H1 (cell line): ENCODE measurements around the gene ANGPTL2. TPM values are rescaled to one million over a fixed set of nuclear protein-coding genes. Genes with fewer than 3 reads are reported as not detected.

Experiments used
- CTCF ChIA-PET: fragments of 300-600 bp; sonication (Branson Sonifier 250); formaldehyde crosslinking; loops from one replicate; lab custom pipeline; 2021; ENCODE audit not compliant: partially characterized antibody; lab: Charles Lee
- POLR2A ChIA-PET: fragments of 300-600 bp; sonication (Branson Sonifier 250); formaldehyde crosslinking; loops from one replicate; lab custom pipeline; 2021; ENCODE audit warnings: inconsistent platforms; ENCODE audit not compliant: partially characterized antibody; lab: Charles Lee
- DNase-seq, 2 experiments: peaks; one replicate each; pipeline versions ENCODE4 v3.0.0 to v3.0.0-alpha.2; 2010 to 2022; ENCODE audit warnings: low spot score in 2 of 2, low read depth in 1 of 2, mixed read lengths in 1 of 2
- FAIRE-seq: peaks from 2 replicates; lab custom pipeline; 2011; peaks lifted over from hg19 to GRCh38; lab: Jason Lieb, UNC
- H2AFZ ChIP-seq: 2 replicates; pipeline ENCODE4 v1.8.1; 2012; ENCODE audit warnings: low read length, inconsistent platforms
- H2AK5ac ChIP-seq: 2 replicates; pipeline ENCODE4 v1.6.1; 2013; ENCODE audit warnings: low read depth, low read length
- H2BK120ac ChIP-seq: replicated peaks from 2 replicates; pipeline ENCODE3; 2013; ENCODE audit warnings: low read depth, low read length, inconsistent platforms
- H2BK12ac ChIP-seq: 2 replicates; pipeline ENCODE4 v1.6.1; 2013; ENCODE audit warnings: low read depth, low read length
- H2BK15ac ChIP-seq: 2 replicates; pipeline ENCODE4 v1.6.1; 2013; ENCODE audit warnings: low read length
- H2BK20ac ChIP-seq: 2 replicates; pipeline ENCODE4 v1.6.1; 2013; ENCODE audit warnings: low read length
- H2BK5ac ChIP-seq: 2 replicates; pipeline ENCODE4 v1.6.1; 2013; ENCODE audit warnings: low read depth, low read length
- H3K14ac ChIP-seq: 2 replicates; pipeline ENCODE4 v1.6.1; 2013; ENCODE audit warnings: inconsistent platforms; ENCODE audit not compliant: insufficient read length
- H3K18ac ChIP-seq: 2 replicates; pipeline ENCODE4 v1.6.1; 2013; ENCODE audit warnings: low read length; ENCODE audit errors: extremely low read depth
- H3K23ac ChIP-seq: 2 replicates; pipeline ENCODE4 v1.6.1; 2013; ENCODE audit warnings: inconsistent platforms; ENCODE audit not compliant: insufficient read length
- H3K23me2 ChIP-seq: 2 replicates; pipeline ENCODE4 v1.6.1; 2013; ENCODE audit warnings: low read depth, low read length
- H3K27ac ChIP-seq: 2 replicates; pipeline ENCODE4 v1.6.1; 2011; ENCODE audit warnings: low read depth, low read length, inconsistent platforms
- H3K27me3 ChIP-seq, 4 experiments: replicated peaks in 1 of 4; 1 replicate in 1 of 4; 2 replicates in 3 of 4; pipeline versions ENCODE4 v1.6.1 to v1.8.1; 2011 to 2013; ENCODE audit warnings: low read length in 3 of 4, mild to moderate bottlenecking in 3 of 4, inconsistent platforms in 2 of 4, mixed read lengths in 2 of 4, moderate library complexity in 1 of 4; ENCODE audit not compliant: control insufficient read depth in 3 of 4, insufficient read depth in 3 of 4; ENCODE audit errors: extremely low read depth in 1 of 4
- H3K36me3 ChIP-seq, 4 experiments: 2 replicates each; pipeline versions ENCODE4 v1.6.1 to v1.8.1; 2011 to 2013; ENCODE audit warnings: mild to moderate bottlenecking in 4 of 4, low read length in 3 of 4, moderate library complexity in 2 of 4, control low read depth in 1 of 4, inconsistent platforms in 1 of 4; ENCODE audit not compliant: insufficient read depth in 4 of 4, control insufficient read depth in 2 of 4
- H3K4ac ChIP-seq: replicated peaks from 2 replicates; pipeline ENCODE3; 2013; ENCODE audit warnings: low read length, low read depth, mixed read lengths, inconsistent platforms; ENCODE audit not compliant: insufficient read length
- H3K4me1 ChIP-seq, 4 experiments: replicated peaks in 1 of 4; 1 replicate in 1 of 4; 2 replicates in 3 of 4; pipeline versions ENCODE4 v1.6.1 to v1.8.1; 2011 to 2013; ENCODE audit warnings: low read length in 3 of 4, inconsistent platforms in 2 of 4, mixed read lengths in 1 of 4; ENCODE audit not compliant: insufficient read depth in 4 of 4, control insufficient read depth in 3 of 4
- H3K4me2 ChIP-seq, 2 experiments: 2 replicates each; pipeline versions ENCODE4 v1.6.1 to v1.8.1; 2011 to 2013; ENCODE audit warnings: low read depth in 2 of 2, low read length in 2 of 2, control low read depth in 1 of 2, inconsistent platforms in 1 of 2, mild to moderate bottlenecking in 1 of 2; ENCODE audit not compliant: insufficient read depth in 1 of 2
- H3K4me3 ChIP-seq, 4 experiments: fragments of 200-600, 300-600 bp in 1 of 4; sonication (generic), shearing (Covaris generic), sonication (Bioruptor Twin) in 1 of 4; 2 replicates each; pipeline versions ENCODE4 v1.5.1 to v1.8.1; 2011 to 2016; ENCODE audit warnings: low read length in 4 of 4, low read depth in 3 of 4, control low read depth in 2 of 4, inconsistent platforms in 2 of 4, mild to moderate bottlenecking in 2 of 4, mixed read lengths in 1 of 4, moderate library complexity in 1 of 4; ENCODE audit not compliant: insufficient read depth in 2 of 4; ENCODE audit errors: extremely low read depth in 1 of 4
- H3K56ac ChIP-seq: replicated peaks from 2 replicates; pipeline ENCODE3; 2013; ENCODE audit warnings: low read depth, mild to moderate bottlenecking, mixed read lengths, low read length, inconsistent platforms; ENCODE audit not compliant: insufficient read length
- H3K79me1 ChIP-seq: 2 replicates; pipeline ENCODE4 v1.6.1; 2013; ENCODE audit warnings: low read depth, low read length, control low read depth
- H3K79me2 ChIP-seq, 2 experiments: 2 replicates each; pipeline versions ENCODE4 v1.6.1 to v1.8.1; 2012 to 2013; ENCODE audit warnings: low read length in 2 of 2, mild to moderate bottlenecking in 2 of 2, inconsistent platforms in 1 of 2; ENCODE audit not compliant: insufficient read depth in 2 of 2, control insufficient read depth in 1 of 2
- H3K9ac ChIP-seq, 4 experiments: replicated peaks in 1 of 4; 1 replicate in 1 of 4; 2 replicates in 3 of 4; pipeline versions ENCODE4 v1.6.1 to v1.8.1; 2011 to 2013; ENCODE audit warnings: low read depth in 3 of 4, low read length in 3 of 4, control low read depth in 2 of 4, mild to moderate bottlenecking in 2 of 4, moderate library complexity in 2 of 4, inconsistent platforms in 1 of 4; ENCODE audit errors: extremely low read depth in 1 of 4
- H3K9me3 ChIP-seq, 2 experiments: 2 replicates each; pipeline versions ENCODE4 v1.6.1 to v1.8.1; 2012 to 2013; ENCODE audit warnings: mild to moderate bottlenecking in 2 of 2, moderate library complexity in 2 of 2, control low read depth in 1 of 2, inconsistent platforms in 1 of 2, low read depth in 1 of 2, low read length in 1 of 2, mixed read lengths in 1 of 2; ENCODE audit not compliant: insufficient read depth in 2 of 2
- H4K20me1 ChIP-seq, 2 experiments: replicated peaks in 1 of 2; 2 replicates each; pipeline versions ENCODE3 to v1.8.1; 2011 to 2013; ENCODE audit warnings: inconsistent platforms in 2 of 2, low read length in 2 of 2, mild to moderate bottlenecking in 1 of 2; ENCODE audit not compliant: insufficient read depth in 2 of 2, control insufficient read depth in 1 of 2
- H4K5ac ChIP-seq: 2 replicates; pipeline ENCODE4 v1.6.1; 2013; ENCODE audit warnings: low read length, low read depth, mixed read lengths, inconsistent platforms; ENCODE audit not compliant: insufficient read length
- H4K8ac ChIP-seq: 2 replicates; pipeline ENCODE4 v1.8.0; 2013; ENCODE audit warnings: mild to moderate bottlenecking, moderate library complexity, low read length, inconsistent platforms; ENCODE audit not compliant: insufficient read depth; ENCODE audit errors: extremely low read depth
- H4K91ac ChIP-seq: replicated peaks from 2 replicates; pipeline ENCODE3; 2013; ENCODE audit warnings: low read length, mixed read lengths, inconsistent platforms; ENCODE audit not compliant: insufficient read length
- ASH2L ChIP-seq: fragments of 200-600, 300-600 bp; sonication (generic); IDR thresholded peaks from one replicate; pipeline ENCODE4 v1.7.1; 2017; ENCODE audit warnings: low read length
- HDAC6 ChIP-seq: IDR thresholded peaks from one replicate; pipeline ENCODE4 v1.7.1; 2012; ENCODE audit warnings: low read depth, mild to moderate bottlenecking, inconsistent platforms, low read length, moderate library complexity
- JUN ChIP-seq: IDR thresholded peaks from 2 replicates; pipeline ENCODE4 v1.6.1; 2011; ENCODE audit warnings: low read depth, mild to moderate bottlenecking, improper control_type of control experiment, low read length
- RBBP5 ChIP-seq: IDR thresholded peaks from 2 replicates; pipeline ENCODE4 v1.7.1; 2012; ENCODE audit warnings: low read depth, mild to moderate bottlenecking, inconsistent platforms, low read length, moderate library complexity, borderline replicate concordance
- RFX5 ChIP-seq: IDR thresholded peaks from 2 replicates; pipeline ENCODE4 v1.6.1; 2011; ENCODE audit warnings: low read depth, low read length, improper control_type of control experiment, borderline replicate concordance
- SIN3A ChIP-seq, 2 experiments: IDR thresholded peaks in 1 of 2; conservative IDR thresholded peaks in 1 of 2; 2 replicates each; pipeline ENCODE4 v1.6.1; 2011 to 2012; ENCODE audit warnings: low read length in 2 of 2, improper control_type of control experiment in 1 of 2, low read depth in 1 of 2, mild to moderate bottlenecking in 1 of 2
- SP4 ChIP-seq: IDR thresholded peaks from 2 replicates; pipeline ENCODE4 v1.6.1; 2012; ENCODE audit warnings: low read length, inconsistent platforms
- TAF1 ChIP-seq: IDR thresholded peaks from 2 replicates; pipeline ENCODE4 v1.6.1; 2011; ENCODE audit warnings: mild to moderate bottlenecking, low read depth, low read length
- TCF12 ChIP-seq: IDR thresholded peaks from 2 replicates; pipeline ENCODE4 v1.6.1; 2011; ENCODE audit warnings: low read depth, mild to moderate bottlenecking, low read length
- WGBS, 2 experiments: shearing (Covaris generic) in 1 of 2; methylation state at CpG; one replicate each; pipeline versions ENCODE4 v1.1.6 to v1.1.7; 2013 to 2015; ENCODE audit warnings: low lambda C conversion rate in 2 of 2, mixed read lengths in 2 of 2, inconsistent platforms in 1 of 2, low coverage in 1 of 2, missing lambda C conversion rate in 1 of 2; ENCODE audit not compliant: insufficient replicate concordance in 2 of 2, insufficient coverage in 1 of 2, insufficient read length in 1 of 2; ENCODE audit errors: extremely low coverage in 1 of 2, missing lambda C conversion rate in 1 of 2; 5-methylcytosine and 5-hydroxymethylcytosine counted together
- polyA plus RNA-seq, 7 experiments: library from polyadenylated mRNA; depleted of rRNA in 3 of 7; stranded (reverse) in 5 of 7; unstranded in 2 of 7; fragments of >200 nt in 5 of 7; fragments of 200-250 nt in 2 of 7; gene quantifications; 1 replicate in 5 of 7; 2 replicates in 1 of 7; 4 replicates in 1 of 7; pipeline versions ENCODE4 v1.2.1 to v1.2.3, GENCODE V29; 2011 to 2013; ENCODE audit warnings: missing spikeins in 2 of 7, mixed read lengths in 2 of 7
- total RNA-seq: library from RNA; stranded (reverse); fragmentation: NEBNext Ultra II Directional; extraction: Animal tissue kit (Norgen Biotek cat#: 25700); gene quantifications from 2 replicates; pipeline ENCODE4 v1.2.1, GENCODE V29; 2021
- TF ChIP-seq, protein P1 (sequence below): IDR thresholded peaks from 2 replicates; pipeline ENCODE4 v1.6.1; 2011; ENCODE audit warnings: low read length, improper control_type of control experiment

ANGPTL2 gene
- total and polyA plus RNA-seq, 2 of the 8 experiments (the other 6 are each of a cell fraction or from before 2014, with no cell fraction given), result 9.0 to 10.6 TPM

DNA sequence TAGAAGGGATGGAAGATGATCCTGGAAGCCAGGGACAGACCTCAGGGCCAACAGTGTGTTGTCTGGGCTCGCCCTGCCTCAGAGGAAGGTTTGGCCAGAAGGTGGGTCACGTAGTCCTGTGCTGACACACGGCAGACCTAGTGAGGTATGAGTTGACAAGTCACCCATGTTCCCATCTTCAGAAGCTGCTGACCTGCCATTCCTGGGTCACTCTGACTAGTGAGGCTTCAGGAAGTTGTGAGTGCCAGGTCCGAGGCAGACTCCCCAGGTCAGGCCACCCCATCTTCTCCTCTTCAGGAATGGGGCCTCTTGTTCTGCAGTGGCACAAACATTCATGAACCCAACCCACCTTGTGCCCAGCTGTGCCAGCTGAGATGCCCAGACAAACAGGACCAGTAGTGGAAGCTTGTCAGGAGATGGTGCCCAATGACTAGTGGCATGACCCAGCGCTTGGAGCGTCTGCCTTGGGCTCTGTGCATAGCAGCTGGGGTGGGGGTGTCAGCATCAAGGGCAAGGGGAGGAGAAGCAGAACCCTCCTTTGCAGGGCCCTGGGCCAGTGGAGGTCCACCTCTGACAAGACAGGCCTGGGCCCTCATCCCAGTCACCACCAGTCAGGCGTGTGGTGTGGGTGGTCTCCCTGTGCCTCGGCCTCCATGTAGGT lies 16.8 kb upstream of the ANGPTL2 start:
- Histone ChIP-seq H2BK120ac (no peak overlapping the region), H3K23ac (no peak overlapping the region), H3K27ac (no peak overlapping the region), H3K4ac (no peak overlapping the region), H3K18ac (no peak overlapping the region), H4K91ac (no peak overlapping the region), H3K9ac (no peak overlapping the region), H3K23me2 (no peaks in the 10 kb centered on the region), H3K4me3 (no peak overlapping the region), H2AK5ac (no peak overlapping the region), H3K27me3 (no peaks in the 10 kb centered on the region), H3K36me3 (no peaks in the 10 kb centered on the region), H3K79me1 (no peaks in the 10 kb centered on the region), H2BK5ac (no peak overlapping the region; the same call in 1 of the 2 replicates), H2AFZ (no peak overlapping the region), H3K9me3 (no peaks in the 10 kb centered on the region), H3K79me2 (no peaks in the 10 kb centered on the region), H2BK15ac (no peak overlapping the region), H3K56ac (no peak overlapping the region), H2BK20ac (no peak overlapping the region), H3K4me1 (peaks cover 0 to 8% (median 6%) of the 10 kb centered on the region in 4 experiments; a peak in 5 of 7 replicates), H3K4me2 (no peak overlapping the region), H3K14ac (no peak overlapping the region), H4K5ac (no peak overlapping the region), H2BK12ac (peak overlapping the region; percentile 17; the same call in 1 of the 2 replicates), H4K8ac (peak overlapping the region; percentile 23; the same call in 1 of the 2 replicates), H4K20me1 (no peaks in the 10 kb centered on the region)
- CTCF ChIA-PET, result interaction anchor here (0.8 to 2.0 kb wide), 5 partner anchors 8 to 199 kb away, joined by 3 to 9 read pairs (median 3); no protein-coding TSS in a partner anchor
- FAIRE-seq, result no peak
- no peak for DNase-seq
- WGBS, 2 experiments, result 91% methylated on average over 8 of the region's 8 CpGs; no CpG with 5 or more reads in 1 of the 2 experiments
- POLR2A ChIA-PET, result interaction anchor here (1.7 to 2.4 kb wide), 2 partner anchors 11 to 16 kb away, joined by 5 to 10 read pairs; no protein-coding TSS in a partner anchor
- TF ChIP-seq SP4 (no peak), RFX5 (no peak), JUN (no peak), TCF12 (no peak), ASH2L (no peak), TAF1 (no peak), HDAC6 (no peak), RBBP5 (no peak), SIN3A (conservative IDR thresholded peaks at IDR 0.05 in 1 of 2, IDR thresholded peaks at IDR 0.05 in 1 of 2; ENCODE audit: low read depth in 1 of 2, low read length in 2 of 2) (no peak)
- TF ChIP-seq, protein P1, sequence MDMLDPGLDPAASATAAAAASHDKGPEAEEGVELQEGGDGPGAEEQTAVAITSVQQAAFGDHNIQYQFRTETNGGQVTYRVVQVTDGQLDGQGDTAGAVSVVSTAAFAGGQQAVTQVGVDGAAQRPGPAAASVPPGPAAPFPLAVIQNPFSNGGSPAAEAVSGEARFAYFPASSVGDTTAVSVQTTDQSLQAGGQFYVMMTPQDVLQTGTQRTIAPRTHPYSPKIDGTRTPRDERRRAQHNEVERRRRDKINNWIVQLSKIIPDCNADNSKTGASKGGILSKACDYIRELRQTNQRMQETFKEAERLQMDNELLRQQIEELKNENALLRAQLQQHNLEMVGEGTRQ, result no peak
